HEK293T (cell line): Measurements from ENCODE around the gene DHRS1.

Experiments
- CTCF ChIA-PET: fragments of 350-600 bp; formaldehyde crosslinking; extraction: SDS; loops from one replicate; lab custom pipeline; 2021; ENCODE audit warnings: antibody characterized with exemption, inconsistent platforms; lab: Yijun Ruan, JAX
- POLR2A ChIA-PET: fragments of 350-600 bp; formaldehyde crosslinking; extraction: SDS; loops from one replicate; lab custom pipeline; 2020; ENCODE audit warnings: antibody characterized with exemption, inconsistent platforms; lab: Yijun Ruan, JAX
- DNase-seq: peaks from one replicate; pipeline ENCODE4 v3.0.0; 2012; ENCODE audit warnings: mixed read lengths; ENCODE audit errors: extremely low spot score
- ARNT ChIP-seq: fragments of 450-650 bp; IDR thresholded peaks from 2 replicates; pipeline ENCODE4 v1.6.1; 2017; ENCODE audit warnings: mild to moderate bottlenecking
- BHLHE40 ChIP-seq: fragments of 450-650 bp; IDR thresholded peaks from 2 replicates; pipeline ENCODE4 v1.6.1; 2016; ENCODE audit warnings: mild to moderate bottlenecking, moderate library complexity, borderline replicate concordance
- CTBP1 ChIP-seq: fragments of 450-650 bp; IDR thresholded peaks from 2 replicates; pipeline ENCODE4 v1.6.1; 2016; ENCODE audit warnings: borderline replicate concordance
- ELF4 ChIP-seq: fragments of 450-650 bp; IDR thresholded peaks from 2 replicates; pipeline ENCODE4 v1.6.1; 2017; ENCODE audit warnings: antibody characterized with exemption
- FOXA1 ChIP-seq: fragments of 450-650 bp; IDR thresholded peaks from 2 replicates; pipeline ENCODE4 v1.6.1; 2016; ENCODE audit warnings: mild to moderate bottlenecking
- FOXK2 ChIP-seq: fragments of 450-650 bp; IDR thresholded peaks from 2 replicates; pipeline ENCODE4 v1.6.1; 2016; ENCODE audit warnings: mild to moderate bottlenecking
- FOXM1 ChIP-seq: fragments of 450-650 bp; IDR thresholded peaks from 2 replicates; pipeline ENCODE4 v1.6.1; 2017; ENCODE audit warnings: mild to moderate bottlenecking, borderline replicate concordance
- HDGF ChIP-seq: fragments of 450-650 bp; IDR thresholded peaks from 2 replicates; pipeline ENCODE4 v1.6.1; 2017; ENCODE audit warnings: antibody characterized with exemption, borderline replicate concordance
- L3MBTL2 ChIP-seq: fragments of 450-650 bp; conservative IDR thresholded peaks from 2 replicates; pipeline ENCODE4 v1.6.1; 2016; ENCODE audit warnings: mild to moderate bottlenecking
- LEF1 ChIP-seq: fragments of 450-650 bp; IDR thresholded peaks from 2 replicates; pipeline ENCODE4 v1.6.1; 2017; ENCODE audit warnings: mild to moderate bottlenecking, borderline replicate concordance
- NFRKB ChIP-seq: fragments of 450-650 bp; IDR thresholded peaks from 2 replicates; pipeline ENCODE4 v1.6.1; 2016; ENCODE audit warnings: mild to moderate bottlenecking, moderate library complexity
- PKNOX1 ChIP-seq: fragments of 450-650 bp; IDR thresholded peaks from 2 replicates; pipeline ENCODE4 v1.6.1; 2016
- SP1 ChIP-seq: fragments of 450-650 bp; IDR thresholded peaks from 2 replicates; pipeline ENCODE4 v1.6.1; 2017
- SUZ12 ChIP-seq: fragments of 450-650 bp; IDR thresholded peaks from 2 replicates; pipeline ENCODE4 v1.6.1; 2016; ENCODE audit warnings: mild to moderate bottlenecking
- TARDBP ChIP-seq: fragments of 450-650 bp; IDR thresholded peaks from 2 replicates; pipeline ENCODE4 v1.6.1; 2016
- ZNF384 ChIP-seq: fragments of 450-650 bp; IDR thresholded peaks from 2 replicates; pipeline ENCODE4 v1.6.1; 2016

Gene DHRS1

GRCh38 chr14:24290746-24291145, 8.8 kb downstream of the DHRS1 start:
- no peak for DNase-seq
- ChIA-PET POLR2A (interaction anchor here (0.9 to 2.9 kb wide), 4 partner anchors 8 to 48 kb away, joined by 3 to 22 read pairs (median 8); partner anchors contain the start of genes DHRS1, NOP9, RABGGTA and TINF2), CTCF (interaction anchor here (1.7 kb wide), 1 partner anchor 19 kb away, joined by 6 read pairs; the partner anchor contains the start of gene RABGGTA)
- TF ChIP-seq BHLHE40 (no peak), L3MBTL2 (no peak), HDGF (no peak), ARNT (no peak), FOXM1 (no peak)

GRCh38 chr14:24289649-24290280, 9.8 kb downstream of the DHRS1 start:
- POLR2A ChIA-PET: interaction anchor here (0.7 to 1.4 kb wide), 5 partner anchors 19 to 152 kb away, joined by 3 to 6 read pairs (median 4); partner anchors contain the start of genes CHMP4A and TINF2
- CTCF ChIA-PET: interaction anchor here (0.6 to 1.7 kb wide), 2 partner anchors 9 to 18 kb away, joined by 4 to 6 read pairs; partner anchors contain the start of gene RABGGTA
- no peak for DNase-seq
- TF ChIP-seq PKNOX1: no peak
- no peak for TF ChIP-seq SP1
- no peak for TF ChIP-seq BHLHE40
- TF ChIP-seq FOXK2: no peak
- no peak for TF ChIP-seq ARNT
- TF ChIP-seq ELF4: no peak
- no peak for TF ChIP-seq FOXA1
- TF ChIP-seq L3MBTL2: no peak
- TF ChIP-seq FOXM1: no peak
- no peak for TF ChIP-seq LEF1
- TF ChIP-seq CTBP1: no peak
- TF ChIP-seq SUZ12: no peak
- no peak for TF ChIP-seq NFRKB
- TF ChIP-seq HDGF: no peak
- no peak for TF ChIP-seq TARDBP
- no peak for TF ChIP-seq ZNF384

GRCh38 chr14:24286996-24287395, 12.6 kb downstream of the DHRS1 start:
- ChIA-PET CTCF (interaction anchor here (2.4 kb wide), 1 partner anchor 10 kb away, joined by 8 read pairs; no protein-coding TSS in a partner anchor), POLR2A (interaction anchor here (2.0 kb wide), 1 partner anchor 44 kb away, joined by 8 read pairs; the partner anchor contains the start of gene TINF2)
- TF ChIP-seq BHLHE40 (no peak), ELF4 (no peak), PKNOX1 (no peak), TARDBP (no peak)
- no peak for DNase-seq

- DNase-seq: no peak
- POLR2A ChIA-PET: interaction anchor here (1.0 kb wide), 1 partner anchor 14 kb away, joined by 6 read pairs; the partner anchor contains the start of gene RABGGTA
- TF ChIP-seq SP1 (no peak), PKNOX1 (no peak), FOXK2 (no peak), SUZ12 (no peak), FOXA1 (no peak), ELF4 (no peak), HDGF (no peak), ZNF384 (no peak), LEF1 (no peak), L3MBTL2 (no peak), TARDBP (no peak), BHLHE40 (no peak), FOXM1 (no peak), ARNT (no peak), CTBP1 (no peak)
- CTCF ChIA-PET: interaction anchor here (0.6 to 1.8 kb wide), 2 partner anchors 12 to 124 kb away, joined by 3 to 4 read pairs; partner anchors contain the start of gene IRF9
These were observed 14.2 kb downstream of the DHRS1 start for GRCh38 chr14:24285351-24285750.

- CTCF ChIA-PET: interaction anchor here (1.1 to 1.8 kb wide), 2 partner anchors 13 to 147 kb away, joined by 3 to 4 read pairs; no protein-coding TSS in a partner anchor
- DNase-seq: no peak
- POLR2A ChIA-PET: interaction anchor here (1.0 to 5.3 kb wide), 2 partner anchors 13 kb away, joined by 6 to 39 read pairs; partner anchors contain the start of gene RABGGTA
- no peak for TF ChIP-seq SUZ12
- no peak for TF ChIP-seq BHLHE40
These were observed 15.0 kb downstream of the DHRS1 start for GRCh38 chr14:24284501-24285035.

- no peak for DNase-seq
- TF ChIP-seq ZNF384: no peak
- TF ChIP-seq BHLHE40: no peak
- no peak for TF ChIP-seq TARDBP
- TF ChIP-seq LEF1: no peak
- no peak for TF ChIP-seq FOXK2
- no peak for TF ChIP-seq FOXM1
- no peak for TF ChIP-seq SUZ12
- TF ChIP-seq FOXA1: no peak
- no peak for TF ChIP-seq ELF4
- no peak for TF ChIP-seq ARNT
- TF ChIP-seq SP1: no peak
- no peak for TF ChIP-seq CTBP1
- ChIA-PET POLR2A (interaction anchor here (0.8 to 5.3 kb wide), 2 partner anchors 12 to 42 kb away, joined by 3 to 39 read pairs; partner anchors contain the start of genes RABGGTA and TINF2), CTCF (interaction anchor here (1.1 kb wide), 1 partner anchor 148 kb away, joined by 3 read pairs; no protein-coding TSS in a partner anchor)
These were observed 15.7 kb downstream of the DHRS1 start for GRCh38 chr14:24283796-24284460.
